GM21526 (cell line): ENCODE measurements around the gene ZSWIM4.

Source experiments
- ATAC-seq: cut with Tn5 transposase; IDR thresholded peaks from one replicate; pipeline ENCODE4 v1.9.1; 2021; ENCODE audit warnings: moderate library complexity; ENCODE audit not compliant: unreplicated experiment, low FRiP score

ZSWIM4 gene

DNA sequence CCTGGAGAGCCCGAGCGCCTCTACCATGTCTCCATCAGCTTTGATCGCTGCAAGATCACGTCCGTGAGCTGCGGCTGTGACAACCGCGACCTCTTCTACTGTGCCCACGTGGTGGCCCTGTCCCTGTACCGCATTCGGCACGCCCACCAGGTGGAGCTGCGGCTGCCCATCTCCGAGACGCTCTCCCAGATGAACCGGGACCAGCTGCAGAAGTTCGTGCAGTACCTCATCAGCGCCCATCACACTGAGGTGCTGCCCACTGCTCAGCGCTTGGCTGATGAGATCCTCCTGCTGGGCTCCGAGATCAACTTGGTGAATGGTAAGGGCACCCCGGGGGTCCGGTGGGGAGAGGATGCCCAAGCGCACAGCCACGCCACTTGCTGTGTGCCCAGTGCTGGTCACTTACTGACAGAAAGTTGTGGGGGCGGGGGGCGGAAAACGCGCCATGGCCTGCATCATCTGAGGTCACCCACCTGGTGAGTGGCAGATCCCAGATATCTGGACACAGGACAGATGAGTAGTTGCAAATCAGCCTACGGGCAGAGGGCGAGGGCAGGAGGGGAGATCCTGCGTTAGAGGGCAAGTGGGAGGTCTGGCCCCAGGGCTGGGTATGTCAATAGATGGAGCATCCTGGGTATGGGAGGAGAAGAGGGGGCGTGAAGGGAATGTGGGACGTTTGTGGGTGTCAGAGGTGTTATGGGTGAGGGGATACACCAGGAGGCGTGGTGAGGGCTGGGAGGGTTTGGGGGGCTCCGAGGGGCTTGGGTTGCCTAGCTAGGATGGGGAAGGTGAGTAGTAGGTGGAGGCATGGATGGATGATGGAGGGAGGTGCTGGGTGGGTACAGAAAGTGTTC is 9.8 kb downstream of the ZSWIM4 start:
- no peak for ATAC-seq

DNA sequence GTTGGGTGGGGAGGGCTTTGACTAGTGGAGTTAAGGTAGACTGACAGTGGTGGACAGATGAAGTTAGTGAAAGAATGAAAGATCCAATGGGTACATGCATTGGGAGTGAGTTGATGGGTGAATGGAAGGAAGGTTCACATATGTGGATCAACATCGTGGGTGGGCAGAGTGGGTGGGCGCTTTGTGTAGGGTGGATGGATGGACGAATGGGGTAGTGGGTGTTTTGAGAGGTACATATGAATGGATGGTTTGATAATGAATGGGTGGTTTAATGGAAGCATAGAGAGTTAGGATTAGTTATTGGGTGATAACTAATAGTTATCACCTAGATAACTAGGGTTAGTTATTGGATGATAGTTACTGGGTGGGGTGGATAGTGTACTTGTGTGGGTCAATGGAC is 11.5 kb downstream of the ZSWIM4 start:
- no peak for ATAC-seq

DNA sequence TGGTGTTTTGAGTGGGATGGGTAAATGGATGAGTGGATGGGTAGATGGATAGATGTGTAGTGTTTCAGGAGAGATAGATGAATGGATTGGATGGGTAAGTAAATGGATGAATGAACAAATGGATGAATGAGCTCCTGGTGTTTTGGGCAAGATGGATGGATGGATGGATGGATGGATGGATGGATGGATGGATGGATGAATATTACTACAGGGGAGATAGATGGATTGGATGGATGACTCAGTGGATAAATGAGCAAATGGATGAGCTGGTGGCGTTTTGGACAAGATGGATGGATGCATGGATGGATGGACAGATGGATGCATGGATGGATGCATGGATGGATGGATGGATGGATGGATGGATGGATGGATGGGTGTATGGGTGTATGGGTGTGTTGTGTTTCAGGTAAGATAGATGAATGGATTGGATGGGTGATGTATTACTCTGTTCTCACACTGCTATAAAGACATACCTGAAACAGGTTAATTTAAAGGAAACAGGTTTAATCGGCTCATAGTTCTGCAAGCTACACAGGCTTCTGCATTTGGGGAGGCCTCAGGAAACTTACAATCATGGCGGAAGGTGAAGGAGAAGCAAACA is 12.3 kb downstream of the ZSWIM4 start:
- no peak for ATAC-seq

DNA sequence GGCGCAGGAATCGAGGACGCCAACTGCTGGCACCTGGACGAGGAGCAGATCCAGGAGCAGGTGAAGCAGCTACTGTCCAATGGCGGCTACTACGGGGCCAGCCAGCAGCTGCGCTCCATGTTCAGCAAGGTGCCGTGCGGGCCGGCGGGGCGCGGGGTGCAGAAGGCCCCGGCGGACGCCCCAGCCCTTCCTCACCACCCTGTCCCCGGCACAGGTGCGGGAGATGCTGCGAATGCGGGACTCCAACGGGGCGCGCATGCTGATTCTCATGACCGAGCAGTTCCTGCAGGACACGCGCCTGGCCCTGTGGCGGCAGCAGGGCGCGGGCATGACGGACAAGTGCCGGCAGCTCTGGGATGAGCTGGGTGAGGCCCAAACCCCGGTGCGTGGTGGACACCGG is 13.6 kb downstream of the ZSWIM4 start:
- ATAC-seq: no peak

DNA sequence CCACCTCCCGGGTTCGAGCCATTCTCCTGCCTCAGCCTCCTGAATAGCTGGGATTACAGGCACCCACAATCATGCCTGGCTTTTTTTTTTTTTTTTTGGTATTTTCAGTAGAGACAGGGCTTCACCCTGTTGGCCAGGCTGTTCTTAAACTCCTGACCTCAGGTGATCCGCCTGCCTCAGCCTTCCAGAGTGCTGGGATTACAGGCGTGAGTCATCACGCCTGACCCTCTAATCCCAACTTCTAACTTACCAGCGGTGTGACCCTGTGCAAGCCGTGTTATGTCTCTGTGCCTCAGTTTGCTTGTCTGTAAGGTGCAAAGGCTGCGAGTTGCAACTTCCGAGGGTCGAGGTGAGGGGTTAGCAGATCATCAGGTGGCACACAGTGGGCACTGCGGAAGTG is 17.3 kb downstream of the ZSWIM4 start:
- no peak for ATAC-seq

DNA sequence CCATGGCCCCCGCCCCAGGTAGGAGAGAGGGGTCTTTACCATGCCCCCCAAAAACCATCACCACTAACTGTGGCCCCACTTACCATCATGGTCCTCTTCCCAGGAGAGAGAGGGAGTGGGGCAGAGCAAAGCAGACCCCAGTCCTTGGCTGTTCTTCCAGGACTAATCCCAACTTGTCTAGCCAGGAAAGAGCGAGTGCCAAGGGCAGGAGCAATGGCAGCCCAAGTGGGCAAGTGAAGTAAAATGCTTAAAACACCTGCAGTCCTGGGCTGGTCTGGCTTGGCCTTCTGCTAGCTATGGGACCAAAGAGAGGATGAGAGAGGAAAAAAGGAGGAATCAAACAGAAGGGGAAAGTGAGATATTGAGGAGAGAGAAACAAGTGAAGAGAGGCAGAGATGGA is 17.9 kb downstream of the ZSWIM4 start:
- ATAC-seq: no peak

DNA sequence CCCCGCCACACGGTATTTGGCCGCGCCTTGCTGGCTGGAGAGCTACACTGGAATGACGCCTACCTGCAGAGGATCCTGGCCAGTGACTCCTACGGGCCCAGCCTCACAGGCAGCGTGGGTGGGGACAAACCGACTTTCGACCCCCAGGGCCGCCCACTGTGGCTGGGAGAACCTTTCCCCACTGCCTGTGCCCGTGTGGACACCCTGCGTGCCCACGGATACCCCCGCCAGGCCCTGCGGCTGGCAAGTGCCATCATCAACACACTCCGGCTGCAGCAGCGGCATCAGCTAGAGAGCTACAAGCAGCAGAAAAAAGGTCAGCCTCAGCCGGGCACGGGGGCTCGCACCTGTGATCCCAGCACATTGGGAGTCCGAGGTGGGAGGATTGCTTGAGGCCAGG is 19.3 kb downstream of the ZSWIM4 start:
- no peak for ATAC-seq

DNA sequence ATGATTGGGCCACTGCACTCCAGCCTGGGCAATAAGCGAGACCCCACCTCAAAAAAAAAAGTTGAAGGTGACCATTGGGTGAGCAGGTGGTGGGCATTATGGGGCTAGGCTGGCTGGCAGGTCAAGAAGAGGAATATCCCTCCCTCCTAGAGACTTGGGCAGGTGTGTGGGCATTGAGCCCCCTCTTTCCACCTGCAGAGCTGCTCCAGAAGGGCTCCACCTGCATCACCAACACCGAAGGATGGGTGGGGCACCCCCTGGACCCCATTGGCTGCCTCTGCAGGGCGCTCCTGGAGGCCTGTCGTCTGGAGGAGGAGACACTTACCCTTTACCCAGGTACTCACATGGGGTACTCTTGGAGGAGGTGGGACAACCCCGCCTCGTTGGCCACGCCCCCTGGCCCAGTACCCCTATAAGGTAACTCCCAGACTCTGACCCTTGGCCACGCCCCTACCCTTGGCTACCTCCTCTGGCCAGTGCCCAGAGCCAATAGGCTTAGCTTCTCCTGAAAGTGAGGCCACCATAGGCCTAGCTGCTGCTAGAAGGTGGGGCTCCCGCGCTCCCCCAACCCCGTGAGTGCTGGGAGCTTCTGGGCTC is 21.9 kb downstream of the ZSWIM4 start:
- ATAC-seq: no peak

DNA sequence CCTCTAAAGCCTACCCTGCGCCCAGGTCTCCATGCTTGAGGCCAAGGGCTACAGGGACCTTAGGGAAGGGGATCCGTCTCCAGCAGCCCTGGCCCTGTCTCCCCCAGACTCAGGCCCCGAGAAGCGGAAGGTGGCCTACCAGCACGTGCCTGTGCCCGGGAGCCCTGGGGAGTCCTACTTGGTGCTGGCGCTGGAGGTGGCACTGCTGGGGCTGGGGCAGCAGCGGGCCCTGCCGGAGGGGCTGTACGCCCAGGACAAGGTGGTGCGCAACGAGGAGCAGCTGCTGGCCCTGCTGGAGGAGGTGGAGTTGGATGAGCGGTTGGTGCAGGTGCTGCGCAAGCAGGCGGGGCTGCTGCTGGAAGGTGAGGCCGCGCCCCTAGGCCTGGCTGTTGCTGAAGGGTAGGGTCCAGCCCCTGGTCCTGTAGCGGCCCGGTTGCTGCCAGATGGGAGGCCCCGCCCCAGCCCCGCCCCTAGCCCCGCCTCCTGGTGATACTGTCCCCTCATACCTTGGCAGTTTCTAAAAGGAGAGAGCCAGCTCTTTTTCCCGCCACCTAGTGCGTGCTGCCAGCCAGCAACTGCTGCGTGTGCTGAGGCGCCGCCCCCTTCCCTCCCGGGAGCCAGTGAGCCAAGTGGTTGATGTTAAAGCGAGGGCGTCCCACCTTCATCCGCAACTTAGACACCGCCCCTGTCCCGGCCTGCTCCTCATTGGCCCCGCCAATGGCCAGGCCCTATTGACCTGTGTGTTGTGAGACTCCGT is 22.6 kb downstream of the ZSWIM4 start:
- no peak for ATAC-seq

DNA sequence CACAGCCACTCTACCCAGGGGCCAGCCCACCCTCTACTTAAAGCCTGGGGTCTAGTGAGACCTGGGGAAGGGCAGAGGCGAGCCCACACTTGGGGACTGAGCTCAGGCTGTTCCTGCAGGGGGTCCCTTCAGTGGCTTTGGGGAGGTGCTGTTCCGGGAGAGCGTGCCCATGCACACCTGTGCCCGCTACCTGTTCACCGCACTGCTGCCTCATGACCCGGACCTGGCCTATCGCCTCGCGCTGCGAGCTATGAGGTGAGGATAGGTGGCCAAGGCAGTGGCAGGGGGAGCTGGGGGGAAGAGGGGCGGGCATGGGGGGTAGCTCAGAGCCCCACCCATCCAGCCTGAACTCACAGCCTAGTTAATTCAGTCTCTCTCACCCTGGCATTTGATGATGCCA is 24.0 kb downstream of the ZSWIM4 start:
- ATAC-seq: no peak

DNA sequence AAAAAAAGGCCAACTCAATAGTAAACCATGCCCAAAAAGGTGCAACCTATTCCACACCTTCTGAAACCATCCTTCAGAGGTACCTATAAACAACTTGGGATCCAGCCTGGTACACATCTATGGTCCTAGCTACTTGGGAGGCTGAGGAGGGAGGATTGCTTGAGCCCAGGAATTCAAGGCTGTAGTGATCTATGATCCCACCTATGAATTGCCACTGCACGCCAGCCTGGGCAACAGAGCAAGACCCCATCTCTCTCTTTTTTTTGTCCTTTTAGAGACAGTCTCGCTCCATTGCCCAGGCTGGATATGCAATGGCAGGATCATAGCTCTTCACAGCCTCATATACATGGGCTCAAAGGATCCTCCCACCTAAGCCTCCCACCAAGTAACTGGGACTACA is 26.0 kb downstream of the ZSWIM4 start:
- no peak for ATAC-seq

DNA sequence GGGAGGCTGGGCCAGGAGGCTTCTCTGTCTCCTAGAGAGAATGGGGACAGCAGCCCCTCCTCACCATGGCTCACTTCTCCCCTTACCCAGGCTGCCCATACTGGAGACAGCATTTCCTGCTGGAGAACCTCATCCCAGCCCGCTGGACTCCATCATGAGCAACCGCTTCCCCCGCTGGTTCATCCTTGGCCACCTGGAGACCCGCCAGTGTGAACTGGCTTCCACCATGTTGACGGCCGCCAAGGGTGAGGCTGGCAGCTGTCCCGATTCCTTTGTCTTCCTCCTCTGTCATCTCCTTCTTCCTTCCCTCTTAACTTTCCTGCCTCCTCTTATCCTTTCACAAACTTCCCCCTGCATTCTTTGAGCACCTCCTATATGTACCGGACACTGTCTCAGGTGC is 28.0 kb downstream of the ZSWIM4 start:
- ATAC-seq: no peak

DNA sequence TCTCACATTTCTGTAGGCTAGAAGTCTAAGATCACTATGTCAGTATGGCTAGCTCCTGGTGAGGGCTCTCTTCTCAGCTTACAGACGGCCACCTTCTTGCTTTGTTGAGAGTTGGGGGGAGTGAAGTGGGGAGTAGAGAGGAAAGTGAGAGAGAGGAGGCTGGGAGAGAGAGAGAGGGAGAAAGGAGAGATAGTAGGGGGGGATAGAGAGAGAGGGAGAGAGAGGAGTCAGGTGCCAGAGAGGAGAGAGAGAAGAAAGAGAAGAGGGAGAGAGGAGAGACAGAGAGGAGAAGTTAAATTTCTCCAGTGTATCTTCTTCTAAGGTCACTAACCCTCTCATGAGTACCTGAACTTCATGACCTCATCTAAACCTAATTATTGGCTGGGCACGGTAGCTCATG is 28.7 kb downstream of the ZSWIM4 start:
- no peak for ATAC-seq

DNA sequence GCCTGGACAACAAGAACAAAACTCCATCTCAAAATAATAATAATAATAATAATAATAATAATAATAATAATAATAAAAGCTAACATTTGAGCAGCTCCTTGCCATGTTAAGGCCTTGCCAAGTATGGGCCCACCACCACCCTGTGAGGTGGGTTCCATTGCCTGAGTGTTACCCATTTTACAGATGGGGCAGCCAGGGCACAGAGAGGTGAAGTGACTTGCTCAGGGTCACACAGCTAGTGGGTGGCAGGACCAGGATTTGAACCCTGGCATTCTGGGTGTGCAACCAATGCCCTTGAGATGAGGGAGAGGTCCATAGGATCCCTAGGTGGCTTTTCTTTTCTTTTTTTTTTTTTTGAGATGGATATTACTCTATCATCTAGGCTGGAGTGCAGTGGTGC is 29.5 kb downstream of the ZSWIM4 start:
- no peak for ATAC-seq

DNA sequence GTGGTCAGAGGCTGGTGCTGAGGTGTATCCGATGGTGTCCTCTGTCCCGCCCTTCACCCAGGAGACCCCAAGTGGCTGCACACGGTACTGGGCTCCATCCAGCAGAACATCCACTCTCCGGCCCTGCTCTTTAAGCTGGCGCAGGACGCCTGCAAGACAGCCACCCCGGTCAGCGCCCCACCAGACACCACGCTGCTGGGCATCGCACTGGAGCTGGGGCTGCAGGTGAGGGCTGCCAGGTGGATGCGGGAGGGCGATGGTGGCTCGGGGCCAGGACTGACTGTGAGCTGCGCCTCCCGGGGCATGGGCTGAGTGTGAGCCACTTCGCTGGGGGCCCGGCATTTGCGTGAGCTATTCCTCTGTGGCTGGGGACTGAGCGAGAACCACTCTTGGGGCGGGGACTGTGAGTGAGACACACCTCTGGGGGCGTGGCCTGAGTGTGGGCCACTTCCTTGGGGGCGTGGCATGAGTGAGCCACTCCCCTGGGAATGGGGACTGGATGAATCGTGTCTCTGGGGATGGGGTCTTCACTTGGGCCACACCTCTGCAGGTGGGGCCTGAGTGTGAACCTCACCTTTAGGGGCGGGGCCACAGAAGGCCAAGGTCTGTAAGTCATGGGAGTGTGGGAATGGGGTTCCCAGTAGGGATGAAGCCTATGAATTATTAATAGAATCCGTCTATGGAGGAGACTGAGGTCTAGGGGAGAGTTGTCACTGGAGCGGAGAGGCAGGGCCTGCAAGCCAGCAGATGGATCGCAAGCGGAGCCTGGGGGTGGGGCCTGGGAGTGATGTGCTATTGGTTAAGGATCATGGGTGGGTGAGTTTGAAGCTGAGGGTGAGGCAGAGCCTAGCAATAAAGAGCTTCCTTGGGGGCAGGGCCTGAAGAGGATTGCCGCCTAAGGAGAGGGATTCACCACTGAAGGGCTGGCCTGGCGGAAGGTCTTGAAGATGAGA is 30.5 kb downstream of the ZSWIM4 start:
- ATAC-seq: no peak

DNA sequence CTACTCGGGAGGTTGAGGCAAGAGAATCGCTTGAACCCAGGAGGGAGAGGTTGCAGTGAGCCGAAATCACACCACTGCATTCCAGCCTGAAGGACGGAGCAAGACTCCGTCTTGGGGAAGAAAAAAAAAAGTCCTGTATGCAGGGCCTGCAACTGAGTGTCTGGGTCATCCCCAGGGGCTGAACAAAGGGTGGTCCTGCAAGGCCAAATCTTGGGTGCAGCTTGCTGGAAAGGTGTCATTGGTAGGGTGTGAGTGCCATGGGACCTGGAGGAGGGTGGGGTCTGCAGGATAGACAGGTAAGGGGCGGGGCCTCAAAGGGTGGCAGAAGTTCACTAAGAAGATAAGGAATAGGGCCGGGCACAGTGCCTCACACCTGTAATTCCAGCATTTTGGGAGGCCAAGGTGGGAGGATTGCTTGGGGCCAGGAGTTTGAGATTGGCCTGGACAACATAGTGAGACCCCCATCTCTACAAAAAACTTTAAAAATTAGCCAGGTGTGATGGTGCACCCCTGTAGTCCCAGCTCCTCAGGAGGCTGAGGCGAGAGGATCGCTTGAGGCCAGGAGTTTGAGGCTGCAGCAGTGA is 31.5 kb downstream of the ZSWIM4 start:
- no peak for ATAC-seq

DNA sequence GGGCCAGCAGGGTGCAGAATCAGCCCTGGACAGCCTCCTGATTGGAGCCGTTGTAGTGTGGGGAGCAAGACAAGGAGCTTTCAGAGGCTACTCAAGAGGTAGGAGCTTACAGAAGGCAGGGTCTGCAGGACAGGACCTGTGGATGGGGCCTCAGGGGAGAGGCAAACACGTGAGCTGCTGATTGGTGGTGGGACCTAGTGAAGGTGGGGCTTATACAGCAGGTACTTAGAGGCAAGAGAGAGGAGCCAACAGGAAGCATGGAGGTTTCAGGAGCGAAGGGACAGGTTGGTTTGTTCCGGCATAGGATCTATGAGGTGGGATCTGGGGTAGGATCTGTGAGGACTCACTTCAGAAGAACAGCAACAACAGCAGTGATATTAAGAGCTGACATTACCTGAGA is 32.4 kb downstream of the ZSWIM4 start:
- ATAC-seq: no peak

DNA sequence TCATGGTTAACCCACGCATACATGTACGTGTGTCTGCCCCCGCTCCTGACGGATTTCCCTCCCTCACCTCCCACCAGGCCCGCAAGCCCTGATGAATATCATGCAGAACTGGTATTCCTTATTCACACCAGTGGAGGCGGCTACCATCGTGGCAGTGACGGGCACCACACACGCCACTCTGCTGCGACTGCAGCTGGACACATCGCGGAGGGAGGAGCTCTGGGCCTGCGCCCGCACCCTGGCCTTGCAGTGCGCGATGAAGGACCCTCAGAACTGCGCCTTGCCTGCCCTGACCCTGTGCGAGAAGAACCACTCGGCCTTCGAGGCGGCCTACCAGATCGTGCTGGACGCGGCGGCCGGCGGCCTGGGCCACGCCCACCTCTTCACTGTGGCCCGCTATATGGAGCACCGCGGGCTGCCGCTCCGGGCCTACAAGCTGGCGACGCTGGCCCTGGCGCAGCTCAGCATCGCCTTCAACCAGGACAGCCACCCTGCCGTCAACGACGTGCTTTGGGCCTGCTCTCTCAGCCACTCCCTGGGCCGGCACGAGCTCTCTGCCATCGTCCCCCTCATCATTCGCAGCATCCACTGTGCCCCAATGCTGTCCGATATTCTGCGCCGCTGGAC is 35.0 kb downstream of the ZSWIM4 start:
- no peak for ATAC-seq
